ENCODE data around the gene INO80B. TPM values are rescaled to one million over a fixed set of nuclear protein-coding genes. Genes with fewer than 3 reads are reported as not detected.
A peak's percentile ranks its signal among the peaks of the same experiment; 100 is the strongest.

The INO80B gene
- total RNA-seq (2022) (41.7 and 42.1 TPM in 2 replicates), Bru-seq, nascent RNA (percentile 44 among the genes with signal in this experiment), BruChase-seq, experiment 1, labeled RNA remaining after a 6-hour chase (percentile 65 among the genes with signal in this experiment), BruChase-seq, experiment 2, labeled RNA remaining after a 2-hour chase (percentile 63 among the genes with signal in this experiment)
- long read RNA-seq, transcript INO80B-201 (5 exons, 1,261 nt) = major isoform, 17 of 23 reads
- long read RNA-seq, partial matches to known transcripts = 0 of 23 reads
- long read RNA-seq, other reads (novel, unspliced or antisense) = 0 of 23 reads

DNA sequence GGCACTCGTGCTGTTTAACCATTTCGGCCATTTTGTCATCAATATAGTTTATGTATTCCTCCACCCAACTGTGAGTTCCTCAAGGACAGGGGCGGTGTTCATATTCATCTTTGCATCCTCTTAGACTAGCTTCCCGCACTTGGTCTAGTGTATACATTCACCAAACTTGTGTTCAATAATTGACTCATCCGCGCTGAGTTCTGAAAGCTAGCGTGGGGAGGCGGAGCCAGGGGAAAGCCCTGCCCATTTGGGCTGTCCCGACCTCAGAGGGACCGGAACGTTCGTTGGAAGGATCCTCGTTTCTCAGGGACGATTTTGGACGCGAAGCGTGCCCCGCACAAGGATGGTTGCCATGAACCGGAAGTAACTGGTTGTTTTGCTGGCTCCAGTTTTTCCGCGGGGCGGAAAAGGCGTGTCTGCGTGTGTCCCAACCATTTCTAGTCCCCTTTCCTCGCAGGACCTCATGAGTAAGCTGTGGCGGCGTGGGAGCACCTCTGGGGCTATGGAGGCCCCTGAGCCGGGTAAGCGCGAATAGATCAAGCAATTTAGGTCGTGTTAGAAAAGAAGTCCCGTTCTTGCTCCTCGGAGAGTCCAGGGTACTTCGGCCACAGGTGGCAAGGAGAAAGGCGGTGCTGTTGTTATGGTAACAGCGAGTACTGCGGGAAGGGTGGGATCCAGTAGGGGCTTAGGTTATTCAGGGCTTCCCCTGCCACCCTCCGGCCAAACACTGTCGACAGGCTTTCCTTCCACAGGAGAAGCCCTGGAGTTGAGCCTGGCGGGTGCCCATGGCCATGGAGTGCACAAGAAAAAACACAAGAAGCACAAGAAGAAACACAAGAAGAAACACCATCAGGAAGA lies at the start of gene INO80B:
Gene INO80B, plus strand, starts transcription at position 434 of the 858 bp plus-strand sequence. Its CDS starts 30 bp downstream, at position 464.
- BruUV-seq (replicated peaks) = TSS peak; percentile 7
- Mint-ChIP-seq H3K9me3 (ENCODE audit: low read depth, unreplicated experiment) (no peaks in the 10 kb centered on the region), H3K4me3 (ENCODE audit: low read depth, unreplicated experiment) (peak within 1 kb of the TSS; percentile 83), H3K36me3 (ENCODE audit: insufficient read depth, unreplicated experiment) (peaks cover 53% of the 10 kb centered on the region), H3K27ac (ENCODE audit: unreplicated experiment) (peak within 1 kb of the TSS; percentile 35), H3K4me1 (ENCODE audit: low read depth, unreplicated experiment) (peaks cover 44% of the 10 kb centered on the region), H3K27me3 (ENCODE audit: unreplicated experiment) (peaks cover 12% of the 10 kb centered on the region)
- DNase-seq = peak; percentile 96
- TF ChIP-seq, protein P1, sequence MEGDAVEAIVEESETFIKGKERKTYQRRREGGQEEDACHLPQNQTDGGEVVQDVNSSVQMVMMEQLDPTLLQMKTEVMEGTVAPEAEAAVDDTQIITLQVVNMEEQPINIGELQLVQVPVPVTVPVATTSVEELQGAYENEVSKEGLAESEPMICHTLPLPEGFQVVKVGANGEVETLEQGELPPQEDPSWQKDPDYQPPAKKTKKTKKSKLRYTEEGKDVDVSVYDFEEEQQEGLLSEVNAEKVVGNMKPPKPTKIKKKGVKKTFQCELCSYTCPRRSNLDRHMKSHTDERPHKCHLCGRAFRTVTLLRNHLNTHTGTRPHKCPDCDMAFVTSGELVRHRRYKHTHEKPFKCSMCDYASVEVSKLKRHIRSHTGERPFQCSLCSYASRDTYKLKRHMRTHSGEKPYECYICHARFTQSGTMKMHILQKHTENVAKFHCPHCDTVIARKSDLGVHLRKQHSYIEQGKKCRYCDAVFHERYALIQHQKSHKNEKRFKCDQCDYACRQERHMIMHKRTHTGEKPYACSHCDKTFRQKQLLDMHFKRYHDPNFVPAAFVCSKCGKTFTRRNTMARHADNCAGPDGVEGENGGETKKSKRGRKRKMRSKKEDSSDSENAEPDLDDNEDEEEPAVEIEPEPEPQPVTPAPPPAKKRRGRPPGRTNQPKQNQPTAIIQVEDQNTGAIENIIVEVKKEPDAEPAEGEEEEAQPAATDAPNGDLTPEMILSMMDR (IDR thresholded peaks at IDR 0.05; ENCODE audit: unreplicated experiment) = no peak
- CTCF ChIA-PET = interaction anchor here (1.1 kb wide), 1 partner anchor 13 kb away, joined by 5 read pairs; no protein-coding TSS in a partner anchor
- intact Hi-C loops (cut with micrococcal nuclease; ENCODE audit: unreplicated experiment) = loop anchor here (2.0 kb wide), 1 partner anchor 14 kb away; the partner anchor contains the start of gene RTKN

DNA sequence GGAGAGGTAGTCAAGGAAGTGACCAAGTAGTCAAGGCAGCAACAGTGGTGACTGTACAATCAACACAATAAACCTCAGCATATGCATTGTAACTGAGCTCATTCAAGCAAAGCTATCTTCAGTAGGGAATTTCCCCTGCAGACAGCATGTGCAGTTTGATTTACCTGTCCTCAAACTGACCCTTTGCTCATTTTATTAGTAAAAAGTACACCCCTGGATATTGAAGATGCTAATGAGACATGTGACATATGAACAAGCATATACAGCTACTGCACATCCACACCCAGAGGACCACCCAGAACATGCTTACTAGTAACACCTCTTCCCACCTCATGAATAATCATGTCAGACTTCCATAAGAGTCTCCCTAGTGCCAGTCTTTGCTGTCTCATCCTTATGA lies 48.9 kb upstream of the INO80B start:
- H3K27me3 Mint-ChIP-seq (ENCODE audit: unreplicated experiment) = peaks cover 15% of the 10 kb centered on the region
- no TSS peak for BruUV-seq (replicated peaks)
- intact Hi-C loops (cut with micrococcal nuclease; ENCODE audit: unreplicated experiment) = no loop called here
- DNase-seq = no peak
- H3K36me3 Mint-ChIP-seq (ENCODE audit: insufficient read depth, unreplicated experiment) = no peaks in the 10 kb centered on the region
- peaks cover 10% of the 10 kb centered on the region for H3K4me1 Mint-ChIP-seq (ENCODE audit: low read depth, unreplicated experiment)
- TF ChIP-seq, protein P1 (IDR thresholded peaks at IDR 0.05; ENCODE audit: unreplicated experiment) = no peak
- peaks cover 3% of the 10 kb centered on the region for H3K9me3 Mint-ChIP-seq (ENCODE audit: low read depth, unreplicated experiment)
- H3K27ac Mint-ChIP-seq (ENCODE audit: unreplicated experiment) = no peak overlapping the region
- CTCF ChIA-PET = interaction anchor here (1.0 to 1.1 kb wide), 2 partner anchors 14 to 71 kb away, joined by 3 to 4 read pairs; no protein-coding TSS in a partner anchor
- H3K4me3 Mint-ChIP-seq (ENCODE audit: low read depth, unreplicated experiment) = no peak overlapping the region

DNA sequence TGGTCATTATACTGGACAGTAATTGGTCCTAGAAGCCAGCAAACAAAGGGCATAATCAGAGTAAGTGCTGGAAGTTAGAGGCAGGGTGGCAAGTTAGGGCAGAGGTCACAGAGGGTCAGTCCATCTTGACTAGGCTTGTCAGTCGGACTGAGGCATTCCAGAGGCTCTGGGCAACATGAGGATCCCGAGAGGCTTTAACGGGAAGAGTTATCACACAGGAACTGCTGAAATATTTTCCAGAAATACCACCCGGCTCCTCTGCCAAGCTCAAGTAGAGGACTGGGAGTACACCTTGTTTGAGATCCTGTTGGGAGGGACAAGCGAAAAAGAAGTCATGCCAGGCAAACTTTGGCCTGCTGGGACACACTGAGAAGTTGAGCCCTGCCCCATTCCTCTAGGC lies 47.2 kb upstream of the INO80B start:
- no peak overlapping the region for H3K4me3 Mint-ChIP-seq (ENCODE audit: low read depth, unreplicated experiment)
- TF ChIP-seq, protein P1 (IDR thresholded peaks at IDR 0.05; ENCODE audit: unreplicated experiment) = no peak
- H3K9me3 Mint-ChIP-seq (ENCODE audit: low read depth, unreplicated experiment) = peaks cover 3% of the 10 kb centered on the region
- no peaks in the 10 kb centered on the region for H3K36me3 Mint-ChIP-seq (ENCODE audit: insufficient read depth, unreplicated experiment)
- CTCF ChIA-PET = no interaction called here
- no TSS peak for BruUV-seq (replicated peaks)
- H3K27ac Mint-ChIP-seq (ENCODE audit: unreplicated experiment) = no peak overlapping the region
- intact Hi-C loops (cut with micrococcal nuclease; ENCODE audit: unreplicated experiment) = no loop called here
- peaks cover 10% of the 10 kb centered on the region for H3K4me1 Mint-ChIP-seq (ENCODE audit: low read depth, unreplicated experiment)
- DNase-seq = no peak
- peaks cover 18% of the 10 kb centered on the region for H3K27me3 Mint-ChIP-seq (ENCODE audit: unreplicated experiment)

DNA sequence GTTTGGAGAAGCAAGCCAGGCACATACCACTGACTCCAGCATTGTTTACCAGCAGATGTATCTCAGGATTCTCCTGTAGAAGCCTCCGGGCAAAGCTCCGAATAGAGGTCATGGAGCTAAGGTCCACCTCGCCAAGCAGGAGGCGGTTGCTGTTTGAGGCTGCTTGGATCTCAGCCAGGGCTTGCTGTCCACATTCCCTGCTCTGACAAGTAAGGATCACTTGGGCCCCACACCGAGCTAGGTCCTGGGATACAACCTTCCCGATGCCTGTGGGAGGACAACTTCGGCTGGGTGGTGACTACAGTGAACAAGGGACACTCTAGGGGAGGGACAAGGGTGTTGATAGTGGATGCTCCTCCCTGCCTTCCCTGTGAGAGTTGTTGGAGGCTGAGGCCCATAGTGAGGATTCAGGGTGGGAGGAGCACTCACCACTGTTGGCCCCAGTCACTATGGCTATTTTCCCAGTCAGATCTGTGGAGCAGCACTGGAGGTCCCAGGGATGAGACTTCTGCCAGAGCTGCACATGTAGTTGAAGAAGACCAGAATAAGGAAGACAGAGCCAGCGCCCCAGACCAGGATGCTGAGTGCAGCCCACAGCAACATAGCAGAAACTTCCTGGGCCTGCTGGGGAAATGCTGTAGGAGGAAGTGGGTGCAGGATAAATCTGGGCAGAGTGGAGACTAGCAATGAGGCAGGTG lies 41.7 kb upstream of the INO80B start:
- H3K27me3 Mint-ChIP-seq (ENCODE audit: unreplicated experiment) = peaks cover 37% of the 10 kb centered on the region
- TF ChIP-seq, protein P1 (IDR thresholded peaks at IDR 0.05; ENCODE audit: unreplicated experiment) = no peak
- no TSS peak for BruUV-seq (replicated peaks)
- DNase-seq = no peak
- CTCF ChIA-PET = no interaction called here
- H3K9me3 Mint-ChIP-seq (ENCODE audit: low read depth, unreplicated experiment) = peaks cover 2% of the 10 kb centered on the region
- peaks cover 17% of the 10 kb centered on the region for H3K4me1 Mint-ChIP-seq (ENCODE audit: low read depth, unreplicated experiment)
- intact Hi-C loops (cut with micrococcal nuclease; ENCODE audit: unreplicated experiment) = no loop called here
- peaks cover 8% of the 10 kb centered on the region for H3K36me3 Mint-ChIP-seq (ENCODE audit: insufficient read depth, unreplicated experiment)
- H3K27ac Mint-ChIP-seq (ENCODE audit: unreplicated experiment) = no peak overlapping the region
- no peak overlapping the region for H3K4me3 Mint-ChIP-seq (ENCODE audit: low read depth, unreplicated experiment)

Measured in Calu3 (cell line).